IMR-90 (cell line): ENCODE data around the gene NKX6-2. TPM values are rescaled to one million over a fixed set of nuclear protein-coding genes. Genes with fewer than 3 reads are reported as not detected.

Source experiments
- ATAC-seq: fragments of 200-7000 bp; cut with Tn5 transposase; 2 replicates; pipeline ENCODE4 v1.9.1; 2020; ENCODE audit warnings: low read depth, mild to moderate bottlenecking, moderate library complexity
- BruUV-seq: library from RNA; stranded (reverse); fragments of 400-500 nt; replicated peaks from 2 replicates; lab custom pipeline; 2021; lab: Mats Ljungman, UMichigan
- CTCF ChIA-PET: fragments of 300-600 bp; formaldehyde crosslinking; extraction: SDS; loops from one replicate; lab custom pipeline; 2021; ENCODE audit warnings: antibody characterized with exemption; lab: Yijun Ruan, JAX
- POLR2A ChIA-PET: fragments of 300-600 bp; sonication (Branson Sonifier 250); formaldehyde crosslinking; loops from one replicate; lab custom pipeline; 2022; ENCODE audit warnings: antibody characterized with exemption; ENCODE audit not compliant: unreplicated experiment; lab: Charles Lee
- DNase-seq: peaks from one replicate; pipeline ENCODE4 v3.0.0; 2013
- H2AFZ ChIP-seq: replicated peaks from 2 replicates; pipeline ENCODE3; 2013; ENCODE audit warnings: low read length, mild to moderate bottlenecking; ENCODE audit not compliant: poor library complexity
- H2AK5ac ChIP-seq: 2 replicates; pipeline ENCODE4 v1.6.1; 2013; ENCODE audit warnings: low read depth, low read length, inconsistent platforms
- H2AK9ac ChIP-seq: replicated peaks from 2 replicates; pipeline ENCODE3; 2013; ENCODE audit warnings: mild to moderate bottlenecking, low read depth, low read length, moderate library complexity; ENCODE audit not compliant: poor library complexity
- H2BK120ac ChIP-seq: 2 replicates; pipeline ENCODE4 v1.6.1; 2013; ENCODE audit warnings: low read depth, low read length, inconsistent platforms
- H2BK15ac ChIP-seq: 3 replicates; pipeline ENCODE4 v1.6.1; 2013; ENCODE audit warnings: low read depth, low read length, inconsistent platforms
- H2BK20ac ChIP-seq: 2 replicates; pipeline ENCODE4 v1.6.1; 2013; ENCODE audit warnings: low read depth, mild to moderate bottlenecking, inconsistent platforms, low read length, moderate library complexity
- H2BK5ac ChIP-seq: 2 replicates; pipeline ENCODE4 v1.6.1; 2013; ENCODE audit warnings: mild to moderate bottlenecking, low read depth, low read length, inconsistent platforms; ENCODE audit not compliant: poor library complexity, severe bottlenecking
- H3K14ac ChIP-seq: replicated peaks from 2 replicates; pipeline ENCODE4 v1.6.1; 2013; ENCODE audit warnings: low read depth, low read length, inconsistent platforms
- H3K18ac ChIP-seq: 2 replicates; pipeline ENCODE4 v1.6.1; 2013; ENCODE audit warnings: low read depth, low read length, control low read depth
- H3K23ac ChIP-seq: 2 replicates; pipeline ENCODE4 v1.6.1; 2013; ENCODE audit warnings: low read depth, low read length, inconsistent platforms
- H3K27ac ChIP-seq: 2 replicates; pipeline ENCODE4 v1.5.1; 2013; ENCODE audit warnings: mild to moderate bottlenecking, control low read depth, low read length; ENCODE audit not compliant: insufficient read depth
- H3K27me3 ChIP-seq: 2 replicates; pipeline ENCODE4 v1.6.1; 2013; ENCODE audit warnings: low read length; ENCODE audit not compliant: control insufficient read depth, insufficient read depth
- H3K36me3 ChIP-seq: 2 replicates; pipeline ENCODE4 v1.6.1; 2013; ENCODE audit warnings: low read length, mixed read lengths; ENCODE audit not compliant: control insufficient read depth, insufficient read depth
- H3K4ac ChIP-seq: 2 replicates; pipeline ENCODE4 v1.6.1; 2013; ENCODE audit warnings: low read depth, low read length, inconsistent platforms
- H3K4me1 ChIP-seq: 2 replicates; pipeline ENCODE4 v1.6.1; 2013; ENCODE audit warnings: low read length, mixed read lengths; ENCODE audit not compliant: control insufficient read depth, insufficient read depth
- H3K4me2 ChIP-seq: 2 replicates; pipeline ENCODE4 v1.6.1; 2013; ENCODE audit warnings: low read depth, mild to moderate bottlenecking, control low read depth, low read length, moderate library complexity
- H3K4me3 ChIP-seq: 2 replicates; pipeline ENCODE4 v1.5.1; 2013; ENCODE audit warnings: low read depth, mild to moderate bottlenecking, control low read depth, low read length, moderate library complexity; ENCODE audit not compliant: insufficient read depth
- H3K56ac ChIP-seq: 2 replicates; pipeline ENCODE4 v1.6.1; 2013; ENCODE audit warnings: low read length, inconsistent platforms; ENCODE audit not compliant: insufficient read depth; ENCODE audit errors: extremely low read depth
- H3K79me1 ChIP-seq, 2 experiments: 2 replicates each; pipeline ENCODE4 v1.6.1; 2013; ENCODE audit warnings: low read length in 2 of 2, inconsistent platforms in 1 of 2, low read depth in 1 of 2
- H3K9ac ChIP-seq: 2 replicates; pipeline ENCODE4 v1.6.1; 2013; ENCODE audit warnings: low read depth, low read length, control low read depth
- H3K9me1 ChIP-seq: 2 replicates; pipeline ENCODE4 v1.6.1; 2013; ENCODE audit warnings: low read length, inconsistent platforms; ENCODE audit not compliant: insufficient read depth
- H3K9me3 ChIP-seq: 2 replicates; pipeline ENCODE4 v1.6.1; 2013; ENCODE audit warnings: low read length; ENCODE audit not compliant: control insufficient read depth, insufficient read depth
- H4K20me1 ChIP-seq: 2 replicates; pipeline ENCODE4 v1.6.1; 2013; ENCODE audit warnings: low read length, inconsistent platforms; ENCODE audit not compliant: insufficient read depth
- H4K5ac ChIP-seq: 2 replicates; pipeline ENCODE4 v1.6.1; 2013; ENCODE audit warnings: mild to moderate bottlenecking, low read depth, low read length, control low read depth
- H4K8ac ChIP-seq, 2 experiments: 2 replicates each; pipeline ENCODE4 v1.6.1; 2013; ENCODE audit warnings: low read depth in 2 of 2, low read length in 2 of 2, control low read depth in 1 of 2, inconsistent platforms in 1 of 2
- H4K91ac ChIP-seq: 2 replicates; pipeline ENCODE4 v1.6.1; 2013; ENCODE audit warnings: low read depth, low read length, inconsistent platforms; ENCODE audit not compliant: insufficient read depth
- CEBPB ChIP-seq: IDR thresholded peaks from 2 replicates; pipeline ENCODE4 v1.6.1; 2012; ENCODE audit warnings: low read depth, low read length, improper control_type of control experiment
- CHD1 ChIP-seq: IDR thresholded peaks from 2 replicates; pipeline ENCODE4 v1.6.1; 2012; ENCODE audit warnings: low read depth, low read length, improper control_type of control experiment
- ELK1 ChIP-seq: fragments of 150-350 bp; IDR thresholded peaks from 2 replicates; pipeline ENCODE4 v1.6.1; 2016; ENCODE audit warnings: low read depth, mild to moderate bottlenecking, low read length, moderate library complexity, borderline replicate concordance
- FOS ChIP-seq: fragments of 150-350 bp; IDR thresholded peaks from 2 replicates; pipeline ENCODE4 v1.6.1; 2016; ENCODE audit warnings: low read depth, low read length
- MAFK ChIP-seq: IDR thresholded peaks from 2 replicates; pipeline ENCODE4 v1.6.1; 2012; ENCODE audit warnings: low read depth, low read length, improper control_type of control experiment
- MAZ ChIP-seq: IDR thresholded peaks from 2 replicates; pipeline ENCODE4 v1.6.1; 2012; ENCODE audit warnings: low read depth, mild to moderate bottlenecking, low read length, improper control_type of control experiment, moderate library complexity, borderline replicate concordance
- MXI1 ChIP-seq: IDR thresholded peaks from 2 replicates; pipeline ENCODE4 v1.6.1; 2012; ENCODE audit warnings: low read depth, mild to moderate bottlenecking, low read length, moderate library complexity, borderline replicate concordance
- NFE2L2 ChIP-seq: fragments of 150-350 bp; IDR thresholded peaks from 2 replicates; pipeline ENCODE4 v1.6.1; 2016; ENCODE audit warnings: low read depth, mild to moderate bottlenecking, low read length
- POLR2A ChIP-seq: IDR thresholded peaks from 2 replicates; pipeline ENCODE4 v1.6.1; 2012; ENCODE audit warnings: mild to moderate bottlenecking, low read depth, low read length
- RAD21 ChIP-seq: IDR thresholded peaks from 2 replicates; pipeline ENCODE4 v1.6.1; 2012; ENCODE audit warnings: low read length, improper control_type of control experiment
- RCOR1 ChIP-seq: IDR thresholded peaks from 2 replicates; pipeline ENCODE4 v1.6.1; 2012; ENCODE audit warnings: mild to moderate bottlenecking, low read length, improper control_type of control experiment; ENCODE audit not compliant: insufficient replicate concordance
- RFX5 ChIP-seq: IDR thresholded peaks from 2 replicates; pipeline ENCODE4 v1.8.0; 2012; ENCODE audit warnings: low read depth, mild to moderate bottlenecking, low read length, moderate library complexity
- SMC3 ChIP-seq: fragments of 150-350 bp; IDR thresholded peaks from 2 replicates; pipeline ENCODE4 v1.6.1; 2016; ENCODE audit warnings: low read depth, mild to moderate bottlenecking, antibody characterized with exemption, low read length, moderate library complexity
- WGBS, 2 experiments: methylation state at CpG; one replicate each; pipeline versions ENCODE4 v1.1.5 to v1.1.7; 2013; ENCODE audit warnings: missing lambda C conversion rate in 2 of 2; ENCODE audit not compliant: insufficient read length in 1 of 2; ENCODE audit errors: extremely low coverage in 2 of 2; 5-methylcytosine and 5-hydroxymethylcytosine counted together
- dilution Hi-C: fragments of 300-500 bp; cut with HindIII; formaldehyde crosslinking; loops from one replicate; pipeline ENCODE4 v1.14.3; 2018; ENCODE audit warnings: low sequenced_read_pairs; ENCODE audit not compliant: unreplicated experiment
- in situ Hi-C: fragments of 300-500 bp; cut with MboI; formaldehyde crosslinking; loops from 3 replicates; pipeline ENCODE4 v1.14.3; 2019; ENCODE audit warnings: low sequenced_read_pairs, inconsistent platforms, mixed read lengths
- intact Hi-C: fragments of 100-400 bp; cut with micrococcal nuclease; formaldehyde crosslinking; loops from 2 replicates; pipeline ENCODE4 v1.10.0; 2022
- polyA plus RNA-seq, 3 experiments: library from polyadenylated mRNA; depleted of rRNA; stranded (reverse); fragments of >200 nt; gene quantifications; 2 replicates each; pipeline ENCODE4 v1.2.3, GENCODE V29; 2012; ENCODE audit warnings: low replicate concordance in 1 of 3
- total RNA-seq: library from RNA; depleted of rRNA; stranded (reverse); fragments of >200 nt; gene quantifications from 2 replicates; pipeline ENCODE4 v1.2.3, GENCODE V29; 2012
- TF ChIP-seq, protein P1 (sequence below): conservative IDR thresholded peaks from 2 replicates; pipeline ENCODE4 v1.5.1; 2012; ENCODE audit warnings: mild to moderate bottlenecking, low read depth, low read length, improper control_type of control experiment
- TF ChIP-seq, protein P2 (sequence below): fragments of 150-350 bp; IDR thresholded peaks from 2 replicates; pipeline ENCODE4 v1.6.1; 2017; ENCODE audit warnings: mild to moderate bottlenecking, antibody characterized with exemption, low read length, low read depth

Gene NKX6-2
- total and polyA plus RNA-seq, 2 of the 4 experiments (the other 2 are of a cell fraction) = not detected

GRCh38 chr10:132834891-132835847 lies 49.2 kb upstream of the NKX6-2 start:
- Histone ChIP-seq H2BK120ac (no peak overlapping the region), H3K9me3 (no peaks in the 10 kb centered on the region), H3K14ac (no peak overlapping the region), H4K91ac (no peak overlapping the region), H3K18ac (no peak overlapping the region), H2AK5ac (no peak overlapping the region), H2BK15ac (no peak overlapping the region), H3K9ac (no peak overlapping the region), H3K27ac (no peak overlapping the region), H2AFZ (no peak overlapping the region), H3K23ac (no peak overlapping the region), H3K79me1 (no peaks in the 10 kb centered on the region), H3K4me2 (no peak overlapping the region), H2AK9ac (no peak overlapping the region), H3K4me3 (no peak overlapping the region), H4K5ac (no peak overlapping the region), H3K27me3 (peaks cover 17% of the 10 kb centered on the region), H2BK20ac (no peak overlapping the region), H3K36me3 (no peaks in the 10 kb centered on the region), H3K9me1 (peaks cover 3% of the 10 kb centered on the region; the same call in 1 of the 2 replicates), H4K20me1 (no peaks in the 10 kb centered on the region), H3K56ac (no peak overlapping the region), H2BK5ac (no peak overlapping the region), H3K4me1 (no peaks in the 10 kb centered on the region), H3K4ac (no peak overlapping the region), H4K8ac (no peak overlapping the region)
- no peak for DNase-seq
- in situ Hi-C loops = no loop called here
- no TSS peak for BruUV-seq
- POLR2A ChIA-PET = no interaction called here
- 72% methylated on average over 2 of the region's 25 CpGs; no CpG with 5 or more reads in 1 of the 2 experiments for WGBS, 2 experiments
- no peak for ATAC-seq
- CTCF ChIA-PET = no interaction called here
- dilution Hi-C loops = no loop called here
- intact Hi-C loops = no loop called here
- no peak for TF ChIP-seq ELK1
- no peak for TF ChIP-seq MXI1
- TF ChIP-seq MAZ = no peak
- TF ChIP-seq CHD1 = no peak
- TF ChIP-seq RCOR1 = no peak
- TF ChIP-seq RAD21 = no peak
- TF ChIP-seq POLR2A = no peak
- TF ChIP-seq CEBPB = no peak
- no peak for TF ChIP-seq SMC3
- TF ChIP-seq, protein P1, sequence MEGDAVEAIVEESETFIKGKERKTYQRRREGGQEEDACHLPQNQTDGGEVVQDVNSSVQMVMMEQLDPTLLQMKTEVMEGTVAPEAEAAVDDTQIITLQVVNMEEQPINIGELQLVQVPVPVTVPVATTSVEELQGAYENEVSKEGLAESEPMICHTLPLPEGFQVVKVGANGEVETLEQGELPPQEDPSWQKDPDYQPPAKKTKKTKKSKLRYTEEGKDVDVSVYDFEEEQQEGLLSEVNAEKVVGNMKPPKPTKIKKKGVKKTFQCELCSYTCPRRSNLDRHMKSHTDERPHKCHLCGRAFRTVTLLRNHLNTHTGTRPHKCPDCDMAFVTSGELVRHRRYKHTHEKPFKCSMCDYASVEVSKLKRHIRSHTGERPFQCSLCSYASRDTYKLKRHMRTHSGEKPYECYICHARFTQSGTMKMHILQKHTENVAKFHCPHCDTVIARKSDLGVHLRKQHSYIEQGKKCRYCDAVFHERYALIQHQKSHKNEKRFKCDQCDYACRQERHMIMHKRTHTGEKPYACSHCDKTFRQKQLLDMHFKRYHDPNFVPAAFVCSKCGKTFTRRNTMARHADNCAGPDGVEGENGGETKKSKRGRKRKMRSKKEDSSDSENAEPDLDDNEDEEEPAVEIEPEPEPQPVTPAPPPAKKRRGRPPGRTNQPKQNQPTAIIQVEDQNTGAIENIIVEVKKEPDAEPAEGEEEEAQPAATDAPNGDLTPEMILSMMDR = no peak
- no peak for TF ChIP-seq MAFK
- TF ChIP-seq FOS = no peak
- TF ChIP-seq, protein P2, sequence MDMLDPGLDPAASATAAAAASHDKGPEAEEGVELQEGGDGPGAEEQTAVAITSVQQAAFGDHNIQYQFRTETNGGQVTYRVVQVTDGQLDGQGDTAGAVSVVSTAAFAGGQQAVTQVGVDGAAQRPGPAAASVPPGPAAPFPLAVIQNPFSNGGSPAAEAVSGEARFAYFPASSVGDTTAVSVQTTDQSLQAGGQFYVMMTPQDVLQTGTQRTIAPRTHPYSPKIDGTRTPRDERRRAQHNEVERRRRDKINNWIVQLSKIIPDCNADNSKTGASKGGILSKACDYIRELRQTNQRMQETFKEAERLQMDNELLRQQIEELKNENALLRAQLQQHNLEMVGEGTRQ = no peak
- TF ChIP-seq NFE2L2 = no peak
- no peak for TF ChIP-seq RFX5
